ENCODE results near the gene SLC27A6.
"Not testable (repeated sequence)": the region's sequence is repeated elsewhere in the genome, so short reads cannot be mapped to it uniquely, and the experiment has no call there.

SLC27A6 gene

DNA sequence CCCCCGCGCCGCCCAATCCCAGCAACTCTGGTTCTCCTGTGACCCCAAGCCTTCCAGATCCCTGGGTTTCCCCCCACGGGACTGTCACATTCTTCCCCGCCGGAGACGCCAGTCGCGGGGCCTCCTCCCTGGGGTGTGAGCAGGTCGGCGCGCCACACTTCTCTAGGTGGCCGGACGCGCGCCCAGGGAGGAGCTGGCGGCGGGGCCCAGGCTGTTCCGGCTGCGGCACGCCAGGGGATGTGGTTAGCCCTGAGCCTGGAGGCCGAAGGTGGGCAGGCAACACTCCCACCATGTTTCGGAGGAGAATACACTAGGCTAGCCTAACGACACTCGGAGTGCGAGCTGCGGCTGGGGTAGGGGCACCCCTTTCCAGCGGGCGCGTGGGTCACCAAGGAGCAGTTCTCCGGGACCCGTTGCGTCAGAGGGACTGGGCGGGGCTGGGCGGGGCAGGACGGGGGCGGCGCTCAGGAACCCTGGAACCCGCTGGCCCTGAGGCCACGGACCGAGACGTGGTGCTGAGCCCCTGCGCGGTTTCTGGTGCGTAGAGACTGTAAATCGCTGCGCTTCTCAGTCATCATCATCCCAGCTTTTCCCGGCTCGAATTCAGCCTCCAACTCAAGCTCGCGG lies at the start of gene SLC27A6:
SLC27A6 (plus strand) TSS at position 478 of the 627 bp plus-strand sequence. CDS start 650 bp downstream, outside the sequence.
- DNase-seq, result peak; percentile 24

DNA sequence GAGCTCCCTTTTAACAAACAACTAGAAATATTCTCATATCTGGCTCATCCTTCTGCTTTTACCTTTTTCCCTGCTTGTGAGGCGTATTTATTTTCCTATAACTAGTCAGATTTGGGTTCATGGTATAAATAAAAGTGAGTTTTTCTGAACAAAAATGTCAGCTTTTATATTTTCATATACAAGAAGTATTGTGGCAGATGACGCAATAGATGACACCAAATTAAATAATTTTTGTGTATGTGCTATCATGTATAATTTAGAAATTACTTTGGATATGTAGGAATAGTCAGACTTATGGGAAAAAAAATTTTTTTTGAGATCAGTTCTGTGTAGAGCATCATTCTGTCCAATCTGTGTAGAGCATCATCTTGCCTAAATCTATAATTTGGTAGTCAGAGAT lies 45.7 kb upstream of the SLC27A6 start:
- DNase-seq, result no peak

DNA sequence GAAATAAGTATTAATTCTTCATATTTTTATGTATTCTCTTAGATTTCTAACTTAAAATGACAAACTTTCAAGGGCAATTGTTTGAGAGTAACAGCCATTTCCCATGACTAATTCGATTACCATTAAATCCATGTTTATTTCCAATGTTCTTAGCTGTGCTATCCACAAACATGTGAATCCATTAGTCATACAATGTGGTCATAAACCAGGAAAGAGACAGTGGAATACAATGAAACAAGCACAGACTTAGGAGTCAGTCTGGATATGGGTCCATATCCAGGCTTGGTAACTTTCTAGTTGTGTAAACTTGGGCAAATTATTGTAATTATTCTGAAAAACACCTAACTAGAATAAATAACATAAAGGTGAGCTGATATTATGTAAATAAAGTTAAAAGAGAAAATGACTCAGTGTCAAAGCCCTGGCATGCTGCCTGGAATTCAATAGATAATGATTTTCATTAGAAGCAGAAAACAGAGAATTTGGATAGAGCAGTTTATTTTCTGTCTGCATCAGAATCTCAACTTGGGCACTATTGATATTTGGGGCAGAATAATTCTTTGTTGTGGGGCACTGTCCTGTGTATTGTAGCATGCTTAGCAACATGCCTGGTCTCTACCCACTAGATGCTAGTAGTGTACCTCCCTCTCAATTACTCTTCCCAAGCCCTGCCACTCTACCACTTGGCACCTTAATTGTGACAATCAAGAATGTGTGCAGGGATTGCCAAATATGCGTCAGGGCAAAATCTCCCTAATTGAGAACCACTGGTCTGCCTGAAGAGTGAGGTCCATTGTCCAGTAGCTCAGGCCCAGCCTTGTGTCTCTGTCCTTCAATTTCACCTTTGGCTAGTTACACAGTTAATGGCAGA lies 44.7 kb upstream of the SLC27A6 start:
- DNase-seq, result no peak

DNA sequence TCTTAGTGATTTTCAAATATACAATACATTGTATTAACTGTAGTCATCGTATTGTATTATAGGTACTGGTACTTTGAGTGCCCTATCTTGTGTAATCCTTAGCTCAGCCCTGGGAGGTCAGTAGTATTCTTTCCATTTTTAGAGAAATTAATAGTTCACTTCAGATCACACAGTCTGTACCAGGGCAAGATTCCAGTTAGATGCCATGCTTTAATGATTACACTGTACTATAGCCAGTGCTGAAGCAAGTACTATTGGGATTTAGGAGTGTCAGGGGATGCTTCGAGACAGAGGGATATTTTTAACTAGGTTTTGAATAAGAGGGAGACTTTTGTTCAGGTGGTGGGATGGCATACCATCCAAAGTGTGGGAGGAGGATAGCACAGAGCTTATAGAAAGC lies 41.0 kb upstream of the SLC27A6 start:
- DNase-seq, result no peak

DNA sequence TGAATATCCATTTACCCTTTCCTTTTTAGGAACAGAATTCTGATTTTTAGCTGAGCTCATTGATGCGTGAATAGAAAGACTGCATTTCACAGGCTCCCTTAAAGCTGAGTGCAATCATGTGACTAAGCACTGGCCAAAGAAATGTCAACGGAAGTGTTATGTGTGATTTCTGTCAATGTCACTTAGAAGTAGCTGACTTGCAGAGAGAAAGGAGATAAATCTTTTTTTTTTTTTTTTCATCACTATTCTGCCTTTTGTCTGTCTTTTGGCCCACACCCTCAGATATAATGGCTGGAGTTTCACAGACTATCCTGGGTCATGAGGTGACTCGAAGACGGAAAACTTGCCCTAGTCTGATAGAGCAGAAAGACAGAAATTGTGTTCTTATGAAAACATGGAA lies 39.3 kb upstream of the SLC27A6 start:
- DNase-seq, result no peak

- DNase-seq, result no peak
These were observed 37.6 kb upstream of the SLC27A6 start for GRCh38 chr5:128927644-128928043.

DNA sequence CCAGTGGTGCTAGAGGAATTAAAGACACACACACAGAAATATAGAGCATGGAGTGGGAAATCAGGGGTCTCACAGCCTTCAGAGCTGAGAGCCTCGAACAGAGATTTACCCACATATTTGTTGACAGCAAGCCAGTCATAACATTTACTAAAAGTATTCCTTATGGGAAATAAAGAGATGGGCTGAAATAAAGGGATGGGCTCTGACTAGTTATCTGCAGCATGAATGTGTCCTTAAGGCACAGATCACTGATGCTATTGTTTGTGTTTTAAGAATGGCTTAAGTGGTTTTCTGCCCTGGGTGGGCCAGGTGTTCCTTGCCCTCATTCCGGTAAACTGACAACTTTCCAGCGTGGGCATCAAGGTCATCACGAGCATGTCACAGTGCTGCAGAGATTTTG lies 33.1 kb upstream of the SLC27A6 start:
- not testable (repeated sequence) for DNase-seq

DNA sequence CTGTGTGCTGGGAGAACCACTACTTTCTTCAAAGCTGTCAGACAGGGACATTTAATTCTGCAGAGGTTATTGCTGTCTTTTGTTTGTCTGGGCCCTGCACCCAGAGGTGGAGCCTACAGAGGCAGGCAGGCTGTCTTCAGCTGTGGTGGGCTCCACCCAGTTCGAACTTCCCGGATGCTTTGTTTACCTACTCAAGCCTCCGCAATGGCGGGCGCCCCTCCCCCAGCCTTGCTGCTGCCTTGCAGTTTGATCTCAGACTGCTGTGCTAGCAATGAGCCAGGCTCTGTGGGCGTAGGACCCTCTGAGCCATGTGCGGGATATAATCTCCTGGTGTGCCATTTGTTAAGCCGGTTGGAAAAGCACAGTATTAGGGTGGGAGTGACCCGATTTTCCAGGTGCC lies 22.2 kb upstream of the SLC27A6 start:
- not testable (repeated sequence) for DNase-seq

DNA sequence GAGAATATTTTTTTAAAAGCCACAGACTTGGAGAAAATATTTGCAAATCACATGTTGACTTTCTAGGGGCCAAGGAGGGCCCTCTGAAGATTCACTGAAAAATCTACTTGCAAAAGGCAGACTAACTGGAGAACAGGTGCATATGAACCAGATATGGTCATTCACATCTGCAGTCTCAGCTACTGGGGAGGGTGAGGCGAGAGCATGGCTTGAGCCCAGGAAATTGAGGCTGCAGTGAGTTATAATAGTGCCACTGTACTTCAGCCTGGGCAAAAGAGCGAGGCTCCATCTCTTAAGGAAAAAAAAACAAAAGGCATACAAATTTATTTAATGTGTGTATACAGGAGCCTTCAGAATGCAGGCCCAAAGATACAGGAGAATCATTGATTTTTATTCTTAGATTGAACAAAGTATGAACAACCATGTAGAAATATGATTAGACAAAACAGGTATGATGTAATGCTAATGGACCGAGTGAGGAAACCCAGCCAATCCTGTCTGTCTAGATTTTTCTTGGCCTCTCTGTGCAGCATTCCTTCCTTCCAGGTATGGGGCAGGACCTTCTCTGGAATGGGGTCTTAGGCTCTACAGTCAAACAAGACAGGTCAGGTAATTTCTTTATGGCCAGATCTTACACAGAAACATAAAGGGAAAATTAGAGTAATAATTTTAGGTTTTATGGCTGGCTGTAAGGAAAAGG lies 15.3 kb upstream of the SLC27A6 start:
- no peak for DNase-seq

- not testable (repeated sequence) for DNase-seq
These were observed 14.0 kb upstream of the SLC27A6 start for GRCh38 chr5:128951301-128951700.

- no peak for DNase-seq
These were observed 9.1 kb upstream of the SLC27A6 start for GRCh38 chr5:128956164-128956563.

- DNase-seq, result no peak
These were observed 3.1 kb upstream of the SLC27A6 start for GRCh38 chr5:128962211-128962610.

DNA sequence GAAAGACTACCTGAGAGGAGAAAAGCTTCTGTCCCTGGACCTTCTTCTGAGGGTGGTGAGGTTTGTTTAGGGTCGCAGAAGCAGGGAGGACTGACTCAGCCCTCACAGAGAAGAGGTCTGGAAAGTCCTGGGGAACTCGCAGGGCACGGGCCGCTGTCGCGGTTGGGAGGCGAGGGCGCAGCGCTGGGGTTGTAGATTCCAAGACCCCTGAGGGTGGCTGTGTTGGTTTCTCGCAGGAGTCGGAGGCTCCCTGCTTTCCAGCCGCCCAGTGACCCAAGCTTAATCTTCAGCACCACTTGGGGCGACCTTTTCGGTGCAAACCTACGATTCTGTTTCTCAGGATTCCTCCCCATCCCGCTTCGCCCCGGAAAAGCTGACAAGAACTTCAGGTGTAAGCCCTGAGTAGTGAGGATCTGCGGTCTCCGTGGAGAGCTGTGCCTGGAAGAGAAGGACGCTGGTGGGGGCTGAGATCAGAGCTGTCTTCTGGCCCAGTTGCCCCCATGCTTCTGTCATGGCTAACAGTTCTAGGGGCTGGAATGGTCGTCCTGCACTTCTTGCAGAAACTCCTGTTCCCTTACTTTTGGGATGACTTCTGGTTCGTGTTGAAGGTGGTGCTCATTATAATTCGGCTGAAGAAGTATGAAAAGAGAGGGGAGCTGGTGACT lies 482 bp downstream of the SLC27A6 start:
- no peak for DNase-seq

DNA sequence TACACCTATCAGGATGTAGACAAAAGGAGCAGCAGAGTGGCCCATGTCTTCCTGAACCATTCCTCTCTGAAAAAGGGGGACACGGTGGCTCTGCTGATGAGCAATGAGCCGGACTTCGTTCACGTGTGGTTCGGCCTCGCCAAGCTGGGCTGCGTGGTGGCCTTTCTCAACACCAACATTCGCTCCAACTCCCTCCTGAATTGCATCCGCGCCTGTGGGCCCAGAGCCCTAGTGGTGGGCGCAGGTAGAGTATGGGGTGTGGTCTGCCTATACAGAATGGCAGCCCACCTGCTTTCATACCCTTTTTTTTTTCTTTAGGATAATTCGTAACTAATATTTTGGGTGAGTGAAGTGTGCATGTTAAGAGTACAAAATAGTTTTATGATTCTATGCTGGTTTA lies 1.1 kb downstream of the SLC27A6 start:
- no peak for DNase-seq

GRCh38 chr5:128966846-128967245 lies 1.6 kb downstream of the SLC27A6 start:
- no peak for DNase-seq

DNA sequence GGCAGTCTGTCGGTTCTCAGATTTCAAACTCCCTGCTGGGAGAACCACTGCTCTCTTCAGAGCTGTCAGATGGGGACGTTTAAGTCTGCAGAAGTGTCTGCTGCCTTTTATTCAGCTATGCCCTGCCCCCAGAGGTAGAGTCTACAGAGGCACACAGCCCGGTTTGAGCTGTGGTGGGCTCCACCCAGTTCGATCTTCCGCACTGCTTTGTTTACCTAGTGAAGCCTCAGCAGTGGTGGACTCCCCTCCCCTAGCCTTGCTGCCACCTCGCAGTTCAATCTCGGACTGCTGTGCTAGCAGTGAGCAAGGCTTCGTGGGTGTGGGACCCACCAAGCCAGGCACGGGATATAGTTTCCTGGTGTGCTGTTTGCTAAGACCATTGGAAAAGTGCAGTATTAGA lies 8.0 kb downstream of the SLC27A6 start:
- no peak for DNase-seq

DNA sequence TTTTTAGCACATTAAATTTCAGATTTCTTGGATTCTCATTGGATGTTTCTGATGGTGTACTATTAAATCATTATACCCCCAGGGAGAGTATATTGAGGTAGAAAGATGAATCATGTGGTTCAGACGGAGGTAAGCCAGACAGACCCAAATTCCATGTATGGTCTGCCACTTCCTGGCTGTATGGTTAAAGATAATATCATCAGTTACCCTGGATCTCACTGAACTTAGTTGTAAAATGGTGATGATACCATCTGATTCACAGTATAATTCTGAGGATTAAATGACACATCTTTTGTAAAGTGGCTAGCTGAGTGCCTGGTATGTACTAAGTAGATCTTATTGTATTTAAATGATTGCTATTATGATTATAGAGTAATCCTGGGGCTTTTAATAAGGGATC lies 9.3 kb downstream of the SLC27A6 start:
- DNase-seq, result no peak

DNA sequence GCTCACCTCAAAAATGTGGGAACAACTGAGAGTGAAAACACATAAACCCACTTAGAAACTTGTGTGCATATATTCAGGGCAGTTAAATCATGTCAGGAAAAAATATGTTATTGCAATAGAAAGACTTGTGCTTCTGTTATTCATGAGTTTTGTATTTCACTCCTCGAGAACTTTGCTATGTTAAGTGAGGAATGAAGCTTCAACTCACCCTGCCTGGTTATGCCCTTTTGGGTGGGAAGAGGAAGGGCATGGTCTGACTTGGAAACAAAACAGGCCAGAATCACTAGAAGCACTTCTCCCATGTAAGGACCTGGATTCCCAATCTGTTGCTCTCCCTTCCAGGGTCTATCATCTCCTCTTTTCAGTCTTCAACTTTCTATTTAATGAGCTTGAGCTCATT lies 14.5 kb downstream of the SLC27A6 start:
- no peak for DNase-seq

GRCh38 chr5:128980917-128981316 lies 15.6 kb downstream of the SLC27A6 start:
- DNase-seq, result no peak

- DNase-seq, result no peak
These were observed 19.2 kb downstream of the SLC27A6 start for GRCh38 chr5:128984480-128984879.

GRCh38 chr5:128988476-128988875 lies 23.2 kb downstream of the SLC27A6 start:
- DNase-seq, result no peak

DNA sequence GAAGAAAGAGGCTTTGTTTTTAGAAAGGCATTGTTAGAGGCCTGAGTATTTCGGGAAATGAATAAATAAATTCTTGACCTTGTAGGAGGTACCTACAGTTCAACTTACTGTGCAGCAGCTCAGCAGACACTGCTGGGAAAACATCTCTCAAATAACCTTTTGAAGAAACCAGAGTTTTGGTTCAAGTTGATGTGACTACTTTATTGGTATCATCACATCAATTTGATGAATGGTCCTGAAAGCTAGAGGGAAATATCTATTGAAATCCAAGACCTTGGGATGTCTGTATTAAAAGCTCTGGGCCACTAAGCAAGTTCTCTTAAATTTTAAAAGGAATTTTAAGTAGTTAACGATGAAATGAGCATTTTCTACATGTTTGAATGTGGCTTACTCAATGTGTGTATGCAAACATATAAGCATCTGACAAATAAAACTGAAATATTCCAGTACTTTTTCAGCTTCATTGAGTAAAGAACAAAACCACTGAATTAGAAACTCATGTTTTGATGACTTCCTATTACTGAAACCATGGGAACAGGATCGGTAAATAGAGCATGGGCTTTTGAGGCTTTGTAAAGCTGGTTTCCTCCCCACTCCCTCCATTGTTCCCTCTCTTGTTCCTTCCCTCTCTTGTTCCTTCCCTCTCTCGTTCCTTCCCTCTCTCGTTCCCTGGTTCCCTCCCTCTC lies 36.7 kb downstream of the SLC27A6 start:
- peak; percentile 11 for DNase-seq

- DNase-seq, result no peak
These were observed 37.2 kb downstream of the SLC27A6 start for GRCh38 chr5:129002527-129002842.

All from NCI-H774 (cell line).